NCI-H69 (cell line): ENCODE data around the gene TNFRSF14.

ENCODE experiments used
- DNase-seq: peaks from one replicate; lab custom pipeline; 2025; lab: John Stamatoyannopoulos, UW

Gene TNFRSF14

GRCh38 chr1:2523891-2524609, 32.1 kb upstream of the TNFRSF14 start:
- DNase-seq, result no peak

GRCh38 chr1:2525572-2525919, 30.6 kb upstream of the TNFRSF14 start:
- DNase-seq, result no peak

GRCh38 chr1:2525920-2526823, 30.0 kb upstream of the TNFRSF14 start, which contains the start of gene PANK4:
PANK4 (minus strand) TSS chr1:2526596; CDS start chr1:2526587, 9 bp downstream.
- peak; percentile 94 for DNase-seq

GRCh38 chr1:2526824-2527555, 29.2 kb upstream of the TNFRSF14 start:
- peak; percentile 60 for DNase-seq

- no peak for DNase-seq
Observed at GRCh38 chr1:2527556-2527860, 28.7 kb upstream of the TNFRSF14 start.

- no peak for DNase-seq
Observed at GRCh38 chr1:2528016-2528415, 28.2 kb upstream of the TNFRSF14 start.

- no peak for DNase-seq
Observed at GRCh38 chr1:2528611-2528965, 27.6 kb upstream of the TNFRSF14 start.

- DNase-seq, result peak; percentile 76
Observed at GRCh38 chr1:2528966-2529783, 27.0 kb upstream of the TNFRSF14 start.

- DNase-seq, result peak; percentile 90
Observed at GRCh38 chr1:2529784-2530512, 26.2 kb upstream of the TNFRSF14 start, which contains the start of gene HES5. HES5 (minus strand) TSS chr1:2530263; CDS start chr1:2530164, 99 bp downstream.

GRCh38 chr1:2530513-2531361, 25.4 kb upstream of the TNFRSF14 start:
- DNase-seq, result peak; percentile 76

- DNase-seq, result no peak
Observed at GRCh38 chr1:2532485-2533160, 23.5 kb upstream of the TNFRSF14 start.

GRCh38 chr1:2533365-2533764, 22.8 kb upstream of the TNFRSF14 start:
- DNase-seq, result no peak

- no peak for DNase-seq
Observed at GRCh38 chr1:2534315-2534686, 21.9 kb upstream of the TNFRSF14 start.

GRCh38 chr1:2534687-2535441, 21.3 kb upstream of the TNFRSF14 start:
- peak; percentile 92 for DNase-seq

GRCh38 chr1:2535455-2535854, 20.7 kb upstream of the TNFRSF14 start:
- DNase-seq, result peak; percentile 26

- peak; percentile 39 for DNase-seq
Observed at GRCh38 chr1:2535981-2536380, 20.2 kb upstream of the TNFRSF14 start.

- DNase-seq, result peak; percentile 72
Observed at GRCh38 chr1:2537784-2538115, 18.4 kb upstream of the TNFRSF14 start.

- DNase-seq, result no peak
Observed at GRCh38 chr1:2538376-2538775, 17.8 kb upstream of the TNFRSF14 start.

- DNase-seq, result no peak
Observed at GRCh38 chr1:2538872-2539271, 17.3 kb upstream of the TNFRSF14 start.
